ENCODE measurements around the gene MYOCD. TPM values are rescaled to one million over a fixed set of nuclear protein-coding genes. Genes with fewer than 3 reads are reported as not detected.

The MYOCD gene
- total RNA-seq, 1 experiment from 2014 or later: 2.6 TPM

DNA sequence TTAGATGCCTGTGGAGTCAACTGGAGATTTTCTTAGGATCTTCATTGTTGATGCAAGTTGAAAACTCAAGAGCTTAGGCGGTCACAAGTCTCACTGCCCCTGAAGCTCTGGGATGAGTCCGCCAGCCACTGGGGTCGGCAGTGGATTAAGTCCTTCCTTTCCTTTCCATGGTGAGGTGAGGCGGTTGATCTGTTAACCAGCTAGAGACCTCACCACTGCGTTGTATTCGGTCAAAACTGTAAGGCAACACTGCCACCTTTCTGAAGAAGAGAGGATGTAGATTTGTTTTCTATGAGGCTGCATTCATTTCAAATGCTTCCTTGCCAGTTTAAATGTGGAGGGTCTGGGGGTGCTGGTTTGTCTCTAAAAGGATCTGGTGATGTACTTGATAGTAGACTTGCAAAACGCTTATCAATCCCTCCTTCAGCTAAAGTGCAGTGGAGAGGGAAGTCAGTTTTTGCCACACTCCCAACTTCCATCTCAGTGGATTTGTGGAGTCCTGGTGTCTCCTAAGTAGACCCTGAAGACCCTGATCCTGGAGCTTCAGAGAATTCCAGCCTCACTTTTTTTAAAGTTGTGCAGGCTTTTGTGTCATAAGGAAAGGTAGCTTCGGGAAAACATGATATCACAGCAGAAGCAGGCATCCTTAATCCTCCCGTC lies 1.7 kb downstream of the MYOCD start:
- Mint-ChIP-seq H3K36me3 (ENCODE audit: insufficient read depth, unreplicated experiment) (no peaks in the 10 kb centered on the region), H3K27ac (ENCODE audit: unreplicated experiment) (no peak overlapping the region), H3K9me3 (ENCODE audit: unreplicated experiment) (no peaks in the 10 kb centered on the region), H3K27me3 (ENCODE audit: insufficient read depth, unreplicated experiment) (no peaks in the 10 kb centered on the region), H3K4me1 (ENCODE audit: low read depth, unreplicated experiment) (no peaks in the 10 kb centered on the region), H3K4me3 (ENCODE audit: unreplicated experiment) (no peak overlapping the region)
- intact Hi-C loops (cut with micrococcal nuclease; ENCODE audit: unreplicated experiment): loop anchor here (1.0 kb wide), 4 partner anchors 75 to 487 kb away; no protein-coding TSS in a partner anchor
- TF ChIP-seq, protein P1, sequence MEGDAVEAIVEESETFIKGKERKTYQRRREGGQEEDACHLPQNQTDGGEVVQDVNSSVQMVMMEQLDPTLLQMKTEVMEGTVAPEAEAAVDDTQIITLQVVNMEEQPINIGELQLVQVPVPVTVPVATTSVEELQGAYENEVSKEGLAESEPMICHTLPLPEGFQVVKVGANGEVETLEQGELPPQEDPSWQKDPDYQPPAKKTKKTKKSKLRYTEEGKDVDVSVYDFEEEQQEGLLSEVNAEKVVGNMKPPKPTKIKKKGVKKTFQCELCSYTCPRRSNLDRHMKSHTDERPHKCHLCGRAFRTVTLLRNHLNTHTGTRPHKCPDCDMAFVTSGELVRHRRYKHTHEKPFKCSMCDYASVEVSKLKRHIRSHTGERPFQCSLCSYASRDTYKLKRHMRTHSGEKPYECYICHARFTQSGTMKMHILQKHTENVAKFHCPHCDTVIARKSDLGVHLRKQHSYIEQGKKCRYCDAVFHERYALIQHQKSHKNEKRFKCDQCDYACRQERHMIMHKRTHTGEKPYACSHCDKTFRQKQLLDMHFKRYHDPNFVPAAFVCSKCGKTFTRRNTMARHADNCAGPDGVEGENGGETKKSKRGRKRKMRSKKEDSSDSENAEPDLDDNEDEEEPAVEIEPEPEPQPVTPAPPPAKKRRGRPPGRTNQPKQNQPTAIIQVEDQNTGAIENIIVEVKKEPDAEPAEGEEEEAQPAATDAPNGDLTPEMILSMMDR (IDR thresholded peaks at IDR 0.05; ENCODE audit: insufficient read depth in 1 of 2, low read depth in 1 of 2, low read length in 1 of 2, severe bottlenecking in 1 of 2, unreplicated experiment in 1 of 2): peak; percentile 20 to 34
- H3K27me3 ChIP-seq (replicated peaks; ENCODE audit: control insufficient read depth, insufficient read depth, low read length): no peaks in the 10 kb centered on the region
- H3K36me3 ChIP-seq (ENCODE audit: control insufficient read depth, insufficient read depth, low read length): no peaks in the 10 kb centered on the region
- BruUV-seq (replicated peaks): no TSS peak
- no peaks in the 10 kb centered on the region for H3K4me1 ChIP-seq
- H3K9me3 ChIP-seq: no peaks in the 10 kb centered on the region
- ChIA-PET POLR2A (no interaction called here), CTCF (interaction anchor here (0.7 to 1.8 kb wide), 3 partner anchors 75 to 231 kb away, joined by 3 to 9 read pairs (median 6); no protein-coding TSS in a partner anchor)
- DNase-seq: peak; percentile 33 to 42
- no peak overlapping the region for H3K4me3 ChIP-seq (ENCODE audit: low read depth, low read length)

- CTCF ChIA-PET: no interaction called here
- TF ChIP-seq, protein P1 (IDR thresholded peaks at IDR 0.05; ENCODE audit: insufficient read depth in 1 of 2, low read depth in 1 of 2, low read length in 1 of 2, severe bottlenecking in 1 of 2, unreplicated experiment in 1 of 2): no peak
- intact Hi-C loops (cut with micrococcal nuclease; ENCODE audit: unreplicated experiment): no loop called here
- Mint-ChIP-seq H3K4me1 (ENCODE audit: low read depth, unreplicated experiment) (no peaks in the 10 kb centered on the region), H3K27ac (ENCODE audit: unreplicated experiment) (no peak overlapping the region), H3K9me3 (ENCODE audit: unreplicated experiment) (no peaks in the 10 kb centered on the region), H3K4me3 (ENCODE audit: unreplicated experiment) (no peak overlapping the region), H3K27me3 (ENCODE audit: insufficient read depth, unreplicated experiment) (no peaks in the 10 kb centered on the region), H3K36me3 (ENCODE audit: insufficient read depth, unreplicated experiment) (no peaks in the 10 kb centered on the region)
- POLR2A ChIA-PET: no interaction called here
- no peaks in the 10 kb centered on the region for H3K4me1 ChIP-seq
- no peaks in the 10 kb centered on the region for H3K36me3 ChIP-seq (ENCODE audit: control insufficient read depth, insufficient read depth, low read length)
- BruUV-seq (replicated peaks): no TSS peak
- no peaks in the 10 kb centered on the region for H3K27me3 ChIP-seq (replicated peaks; ENCODE audit: control insufficient read depth, insufficient read depth, low read length)
- DNase-seq: no peak
- H3K4me3 ChIP-seq (ENCODE audit: low read depth, low read length): no peak overlapping the region
- no peaks in the 10 kb centered on the region for H3K9me3 ChIP-seq
Observed at GRCh38 chr17:12671906-12672305, 6.2 kb downstream of the MYOCD start.

- intact Hi-C loops (cut with micrococcal nuclease; ENCODE audit: unreplicated experiment): no loop called here
- DNase-seq: no peak
- H3K27ac Mint-ChIP-seq (ENCODE audit: unreplicated experiment): no peak overlapping the region
- no peaks in the 10 kb centered on the region for H3K36me3 ChIP-seq (ENCODE audit: control insufficient read depth, insufficient read depth, low read length)
- POLR2A ChIA-PET: no interaction called here
- no TSS peak for BruUV-seq (replicated peaks)
- no peaks in the 10 kb centered on the region for H3K36me3 Mint-ChIP-seq (ENCODE audit: insufficient read depth, unreplicated experiment)
- H3K4me1 ChIP-seq: no peaks in the 10 kb centered on the region
- no peaks in the 10 kb centered on the region for H3K4me1 Mint-ChIP-seq (ENCODE audit: low read depth, unreplicated experiment)
- H3K4me3 Mint-ChIP-seq (ENCODE audit: unreplicated experiment): no peak overlapping the region
- TF ChIP-seq, protein P1 (IDR thresholded peaks at IDR 0.05; ENCODE audit: insufficient read depth in 1 of 2, low read depth in 1 of 2, low read length in 1 of 2, severe bottlenecking in 1 of 2, unreplicated experiment in 1 of 2): no peak
- H3K4me3 ChIP-seq (ENCODE audit: low read depth, low read length): no peak overlapping the region
- CTCF ChIA-PET: no interaction called here
- no peaks in the 10 kb centered on the region for H3K27me3 Mint-ChIP-seq (ENCODE audit: insufficient read depth, unreplicated experiment)
- H3K27me3 ChIP-seq (replicated peaks; ENCODE audit: control insufficient read depth, insufficient read depth, low read length): no peaks in the 10 kb centered on the region
- H3K9me3 Mint-ChIP-seq (ENCODE audit: unreplicated experiment): no peaks in the 10 kb centered on the region
- H3K9me3 ChIP-seq: no peaks in the 10 kb centered on the region
Observed at GRCh38 chr17:12672947-12673346, 7.3 kb downstream of the MYOCD start.
